SH-SY5Y (cell line): ENCODE results near the gene ARHGEF4.

ENCODE experiments used
- GATA2 ChIP-seq: IDR thresholded peaks from 2 replicates; pipeline ENCODE4 v1.6.1; 2011; ENCODE audit warnings: mild to moderate bottlenecking, low read depth, low read length
- GATA3 ChIP-seq: IDR thresholded peaks from 2 replicates; pipeline ENCODE4 v1.6.1; 2011; ENCODE audit warnings: low read depth, mild to moderate bottlenecking, low read length, moderate library complexity

GRCh38 chr2:131039101-131039440 is 202.4 kb downstream of the ARHGEF4 start:
- TF ChIP-seq GATA2 = no peak
- TF ChIP-seq GATA3 = no peak
